ENCODE measurements around the gene MYO9B.
"Not testable (repeated sequence)": the region's sequence is repeated elsewhere in the genome, so short reads cannot be mapped to it uniquely, and the experiment has no call there.

MYO9B gene

DNA sequence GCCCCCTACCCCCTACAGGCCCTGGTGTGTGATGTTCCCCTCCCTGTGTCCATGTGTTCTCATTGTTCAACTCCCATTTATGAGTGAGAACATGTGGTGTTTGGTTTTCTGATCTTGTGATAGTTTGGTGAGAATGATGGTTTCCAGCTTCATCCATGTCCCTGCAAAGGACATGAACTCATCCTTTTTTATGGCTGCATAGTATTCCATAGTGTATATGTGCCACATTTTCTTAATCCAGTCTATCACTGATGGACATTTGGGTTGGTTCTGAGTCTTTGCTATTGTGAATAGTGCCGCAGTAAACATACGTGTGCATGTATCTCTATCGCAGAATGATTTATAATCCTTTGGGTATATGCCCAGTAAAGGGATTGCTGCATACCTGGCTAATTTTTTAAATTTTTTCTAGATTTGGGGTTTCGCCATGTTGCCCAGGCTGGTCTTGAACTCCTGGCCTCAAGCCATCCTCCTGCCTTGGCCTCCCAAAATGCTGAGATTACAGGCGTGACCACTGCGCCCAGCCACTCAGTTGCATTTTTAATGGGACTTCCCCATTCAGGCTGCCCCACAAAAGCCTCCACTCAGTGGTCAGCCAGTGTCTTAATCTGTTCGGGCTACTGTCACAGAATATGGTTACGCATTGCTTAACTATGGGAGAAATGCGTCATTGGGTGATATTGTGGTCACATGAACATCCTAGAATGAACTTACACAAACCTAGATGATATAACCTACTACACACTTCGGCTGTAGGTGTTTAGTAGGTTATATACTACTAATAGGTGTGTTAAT lies 62.7 kb downstream of the MYO9B start:
- DNase-seq (ENCODE audit: low read depth in 2 of 3, low spot score in 1 of 3): not testable (repeated sequence)

DNA sequence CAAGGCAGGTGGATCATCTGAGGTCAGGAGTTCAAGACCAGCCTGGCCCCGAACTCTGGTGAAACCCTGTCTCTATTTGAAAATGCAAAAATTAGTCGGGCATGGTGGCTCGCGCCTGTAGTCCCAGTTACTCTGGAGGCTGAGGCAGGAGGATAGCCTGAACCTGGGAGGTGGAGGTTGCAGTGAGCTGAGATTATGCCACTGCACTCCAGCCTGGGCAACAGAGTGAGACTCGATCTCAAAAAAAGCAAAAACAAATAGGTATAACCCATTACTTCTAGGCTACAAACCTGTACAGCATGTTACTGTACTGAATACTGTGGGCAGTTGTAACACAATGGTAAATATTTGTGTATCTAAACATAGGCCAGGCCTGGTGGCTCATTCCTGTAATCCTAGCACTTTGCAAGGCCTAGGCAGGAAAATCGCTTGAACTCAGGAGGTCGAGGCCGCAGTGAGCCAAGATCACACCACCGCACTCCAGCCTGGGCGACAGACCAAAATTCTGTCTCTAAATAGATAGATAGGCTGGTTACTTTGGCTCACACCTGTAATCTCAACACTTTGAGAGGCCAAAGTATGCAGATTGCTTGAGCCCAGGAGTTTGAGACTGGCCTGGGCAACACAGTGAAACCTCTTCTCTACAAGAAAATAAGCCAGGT lies 63.5 kb downstream of the MYO9B start:
- no peak for DNase-seq (ENCODE audit: low read depth in 2 of 3, low spot score in 1 of 3)

- DNase-seq (ENCODE audit: low read depth in 2 of 3, low spot score in 1 of 3): not testable (repeated sequence)
These were observed 69.2 kb downstream of the MYO9B start for GRCh38 chr19:17144771-17145170.

GRCh38 chr19:17145546-17146497 lies 70.2 kb downstream of the MYO9B start:
- DNase-seq (ENCODE audit: low read depth in 2 of 3, low spot score in 1 of 3): no peak

DNA sequence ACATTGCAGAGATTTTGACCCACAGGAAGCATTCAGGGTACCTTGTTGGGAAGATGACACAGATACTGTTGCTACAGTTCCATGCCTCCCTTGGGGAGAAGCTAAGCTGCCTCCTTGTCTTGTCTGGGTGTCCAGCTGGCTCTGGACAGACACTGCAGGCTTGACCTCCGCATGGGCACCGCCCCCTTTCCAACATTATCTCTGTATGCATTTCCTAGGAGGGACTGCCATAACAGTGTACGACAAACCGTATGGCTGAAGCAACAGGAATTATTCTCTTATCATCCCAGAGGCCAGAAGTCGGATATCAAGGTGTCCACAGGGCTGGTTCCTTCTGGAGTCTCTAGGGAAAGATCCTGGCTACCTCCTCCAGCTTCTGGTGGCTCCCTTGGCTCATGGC lies 72.6 kb downstream of the MYO9B start:
- no peak for DNase-seq (ENCODE audit: low read depth in 2 of 3, low spot score in 1 of 3)

DNA sequence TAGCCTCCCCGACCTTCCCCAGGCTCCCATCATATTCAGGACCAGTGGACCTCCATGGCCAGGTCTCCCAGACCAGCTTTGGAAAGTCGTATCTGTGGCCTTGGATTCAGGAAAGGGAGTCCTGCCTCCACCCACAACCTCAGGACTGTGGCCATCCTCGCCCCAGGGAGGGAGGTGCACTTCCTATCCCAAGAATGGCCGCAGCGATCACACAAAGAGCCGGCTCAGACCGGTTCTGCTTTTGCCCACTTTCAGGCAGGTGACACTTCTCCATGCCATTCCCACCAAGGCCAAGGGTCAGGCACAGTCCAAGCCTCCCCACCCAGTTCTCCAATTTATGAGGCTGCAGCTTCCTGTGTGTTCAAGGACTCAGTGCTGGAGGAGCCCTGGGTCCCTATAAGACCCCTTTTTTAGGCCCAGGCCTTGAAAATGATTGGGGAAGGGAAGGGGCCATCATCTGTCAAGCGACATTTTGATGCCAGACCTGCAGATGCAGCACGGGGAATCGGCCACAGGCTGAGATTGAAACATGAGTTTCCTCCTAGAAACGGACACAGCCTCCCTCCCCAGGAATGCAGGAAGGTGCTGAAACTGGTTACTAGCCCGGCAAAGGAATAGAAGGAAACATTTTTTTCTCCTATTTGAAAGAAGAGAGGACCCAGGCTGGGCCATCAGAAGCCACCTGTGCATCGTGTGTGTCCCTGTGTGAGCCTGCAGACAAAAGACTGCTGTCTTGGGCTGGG lies 74.0 kb downstream of the MYO9B start:
- no peak for DNase-seq (ENCODE audit: low read depth in 2 of 3, low spot score in 1 of 3)

GRCh38 chr19:17153996-17154395 lies 78.4 kb downstream of the MYO9B start:
- no peak for DNase-seq (ENCODE audit: low read depth in 2 of 3, low spot score in 1 of 3)

- DNase-seq (ENCODE audit: low read depth in 2 of 3, low spot score in 1 of 3): no peak
These were observed 79.7 kb downstream of the MYO9B start for GRCh38 chr19:17155251-17155650.

GRCh38 chr19:17156296-17156946 lies 80.8 kb downstream of the MYO9B start:
- no peak for DNase-seq (ENCODE audit: low read depth in 2 of 3, low spot score in 1 of 3)

GRCh38 chr19:17156947-17157302 lies 81.3 kb downstream of the MYO9B start:
- DNase-seq (ENCODE audit: low read depth in 2 of 3, low spot score in 1 of 3): no peak

GRCh38 chr19:17158584-17158983 lies 83.0 kb downstream of the MYO9B start:
- DNase-seq (ENCODE audit: low read depth in 2 of 3, low spot score in 1 of 3): no peak

- no peak for DNase-seq (ENCODE audit: low read depth in 2 of 3, low spot score in 1 of 3)
These were observed 84.2 kb downstream of the MYO9B start for GRCh38 chr19:17159466-17160393.

GRCh38 chr19:17160908-17161307 lies 85.3 kb downstream of the MYO9B start:
- DNase-seq (ENCODE audit: low read depth in 2 of 3, low spot score in 1 of 3): no peak

GRCh38 chr19:17162131-17162530 lies 86.6 kb downstream of the MYO9B start:
- DNase-seq (ENCODE audit: low read depth in 2 of 3, low spot score in 1 of 3): not testable (repeated sequence)

DNA sequence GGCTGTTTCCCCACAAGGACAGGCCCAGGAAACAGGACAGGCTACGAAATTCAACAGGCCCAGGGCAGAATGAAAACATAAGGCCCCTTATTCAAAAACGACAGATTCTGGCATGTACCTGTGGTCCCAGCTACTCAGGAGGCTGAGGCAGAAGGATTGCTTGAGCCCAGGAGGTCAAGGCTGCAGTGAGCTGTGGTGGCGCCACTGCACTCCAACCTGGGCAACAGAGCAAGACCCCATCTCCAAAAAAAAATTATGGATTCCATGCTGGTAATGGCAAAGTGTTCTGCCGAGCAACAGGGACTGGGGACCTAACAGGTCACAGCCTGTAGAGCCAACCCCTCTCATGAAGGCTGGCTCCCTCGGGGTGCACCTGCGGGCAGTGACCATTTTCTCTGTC lies 87.0 kb downstream of the MYO9B start:
- no peak for DNase-seq (ENCODE audit: low read depth in 2 of 3, low spot score in 1 of 3)

- no peak for DNase-seq (ENCODE audit: low read depth in 2 of 3, low spot score in 1 of 3)
These were observed 88.1 kb downstream of the MYO9B start for GRCh38 chr19:17163652-17164051.

GRCh38 chr19:17164639-17165038 lies 89.1 kb downstream of the MYO9B start:
- DNase-seq (ENCODE audit: low read depth in 2 of 3, low spot score in 1 of 3): no peak

DNA sequence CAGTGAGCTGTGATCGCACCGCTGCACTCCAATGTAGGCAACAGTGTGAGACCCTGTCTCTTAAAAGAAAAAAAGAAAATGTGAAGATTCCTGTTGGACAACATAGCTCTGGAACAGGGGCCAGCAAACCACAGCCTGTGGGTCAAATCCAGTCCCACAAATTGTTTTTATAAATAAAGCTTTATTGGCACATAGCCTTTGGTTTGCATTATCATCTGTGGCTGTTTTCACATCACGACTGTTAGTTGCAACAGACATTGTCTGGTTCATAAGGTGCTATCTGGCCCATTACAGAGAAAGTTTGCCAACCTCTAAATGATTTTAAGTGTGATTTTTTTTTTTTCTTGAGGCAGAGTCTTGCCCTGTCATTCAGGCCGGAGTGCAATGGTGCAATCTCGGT lies 90.1 kb downstream of the MYO9B start:
- DNase-seq (ENCODE audit: low read depth in 2 of 3, low spot score in 1 of 3): no peak

DNA sequence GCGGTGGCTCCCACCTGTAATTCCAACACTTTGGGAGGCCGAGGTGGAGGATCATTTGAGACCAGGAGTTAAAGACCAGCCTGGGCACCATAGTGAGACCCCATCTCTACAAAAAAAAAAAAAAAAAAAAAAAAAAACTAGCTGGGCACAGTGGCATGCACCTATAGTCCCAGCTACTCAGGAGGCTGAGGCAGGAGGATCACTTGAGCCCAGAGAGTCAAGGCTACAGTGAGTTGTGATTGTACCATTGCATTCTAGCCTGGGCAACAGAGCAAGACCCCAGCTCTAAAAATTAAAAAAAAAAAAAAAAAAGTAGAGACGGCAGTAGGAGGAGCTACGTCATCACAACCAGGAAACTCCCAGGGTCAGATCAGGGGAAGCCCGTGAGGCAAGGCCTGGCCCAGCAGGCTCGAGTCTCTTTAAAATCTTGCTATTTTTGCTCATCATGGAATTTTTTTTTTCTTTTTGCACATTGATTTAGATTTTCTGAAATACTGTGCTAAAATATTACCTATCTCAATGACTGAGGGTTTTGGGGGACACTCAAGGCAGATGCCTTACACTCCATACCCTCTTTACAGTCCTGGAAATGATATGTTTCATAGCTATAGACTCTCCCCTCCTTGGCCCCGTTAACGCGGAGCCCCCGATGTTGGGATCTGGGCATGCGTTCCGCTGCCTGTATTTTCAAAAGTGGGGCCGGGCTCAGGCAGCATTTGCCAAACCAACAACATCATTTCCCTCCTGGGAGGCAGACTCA lies 95.1 kb downstream of the MYO9B start:
- DNase-seq (ENCODE audit: low read depth in 2 of 3, low spot score in 1 of 3): no peak

Measured in stimulated activated CD4-positive, alpha-beta T cell treated with anti-CD3 and anti-CD28 coated beads, Interleukin-12 subunit alpha, Interleukin-12 subunit beta, amount 100 ng/mL, for 48 hours (primary cell).